HL-60 (cell line): ENCODE data around the gene BABAM2.

Source experiments
- GABPA ChIP-seq: IDR thresholded peaks from 2 replicates; pipeline ENCODE4 v1.6.1; 2012; ENCODE audit warnings: low read depth
- POLR2AphosphoS5 ChIP-seq: IDR thresholded peaks from 2 replicates; pipeline ENCODE4 v1.6.1; 2012; ENCODE audit warnings: low read depth
- TF ChIP-seq, protein P1 (sequence below): IDR thresholded peaks from one replicate; pipeline ENCODE4 v1.5.1; 2011; ENCODE audit warnings: low read length, control low read depth, inconsistent platforms; ENCODE audit not compliant: insufficient read depth

DNA sequence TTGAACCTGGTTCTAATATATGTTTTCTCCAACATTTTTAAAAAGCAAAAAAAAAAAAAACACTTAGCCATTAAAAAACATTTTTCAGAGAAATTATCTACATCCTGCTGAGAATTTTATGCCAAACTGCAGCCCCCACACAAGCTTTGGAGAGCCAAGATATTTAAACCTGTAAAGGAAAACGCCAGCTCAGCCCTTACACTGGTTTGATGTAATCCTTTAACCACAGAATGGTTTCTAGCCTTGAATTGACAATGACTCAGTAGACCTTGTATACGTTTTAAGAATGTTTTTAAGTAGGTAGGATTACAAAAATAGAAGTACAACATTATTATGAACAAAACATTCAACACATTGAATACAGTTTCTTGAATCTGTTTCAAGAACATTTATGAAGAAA, 113.6 kb downstream of the BABAM2 start:
- TF ChIP-seq, protein P1, sequence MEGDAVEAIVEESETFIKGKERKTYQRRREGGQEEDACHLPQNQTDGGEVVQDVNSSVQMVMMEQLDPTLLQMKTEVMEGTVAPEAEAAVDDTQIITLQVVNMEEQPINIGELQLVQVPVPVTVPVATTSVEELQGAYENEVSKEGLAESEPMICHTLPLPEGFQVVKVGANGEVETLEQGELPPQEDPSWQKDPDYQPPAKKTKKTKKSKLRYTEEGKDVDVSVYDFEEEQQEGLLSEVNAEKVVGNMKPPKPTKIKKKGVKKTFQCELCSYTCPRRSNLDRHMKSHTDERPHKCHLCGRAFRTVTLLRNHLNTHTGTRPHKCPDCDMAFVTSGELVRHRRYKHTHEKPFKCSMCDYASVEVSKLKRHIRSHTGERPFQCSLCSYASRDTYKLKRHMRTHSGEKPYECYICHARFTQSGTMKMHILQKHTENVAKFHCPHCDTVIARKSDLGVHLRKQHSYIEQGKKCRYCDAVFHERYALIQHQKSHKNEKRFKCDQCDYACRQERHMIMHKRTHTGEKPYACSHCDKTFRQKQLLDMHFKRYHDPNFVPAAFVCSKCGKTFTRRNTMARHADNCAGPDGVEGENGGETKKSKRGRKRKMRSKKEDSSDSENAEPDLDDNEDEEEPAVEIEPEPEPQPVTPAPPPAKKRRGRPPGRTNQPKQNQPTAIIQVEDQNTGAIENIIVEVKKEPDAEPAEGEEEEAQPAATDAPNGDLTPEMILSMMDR, result no peak
- TF ChIP-seq GABPA, result no peak
- TF ChIP-seq POLR2AphosphoS5, result no peak
